Renal cortical epithelial cell (primary cell): ENCODE data around the gene TMEM190. TPM values are rescaled to one million over a fixed set of nuclear protein-coding genes. Genes with fewer than 3 reads are reported as not detected.
"Not testable (repeated sequence)": the region's sequence is repeated elsewhere in the genome, so short reads cannot be mapped to it uniquely, and the experiment has no call there.

Experiments
- DNase-seq: peaks from one replicate; pipeline ENCODE4 v3.0.0-alpha.2; 2011; ENCODE audit warnings: low read depth
- total RNA-seq: library from RNA; depleted of rRNA; stranded (reverse); fragments of >200 nt; gene quantifications from 2 replicates; pipeline ENCODE4 v1.2.3, GENCODE V29; 2014

TMEM190 gene
- total RNA-seq, 1 donor from 2014 or later = not detected

GRCh38 chr19:55390461-55390880 is 13.8 kb downstream of the TMEM190 start:
- DNase-seq = no peak

GRCh38 chr19:55391191-55391670 is 14.6 kb downstream of the TMEM190 start:
- no peak for DNase-seq

- DNase-seq = no peak
Measured at GRCh38 chr19:55391702-55392615, 15.3 kb downstream of the TMEM190 start.

GRCh38 chr19:55392820-55393761 is 16.5 kb downstream of the TMEM190 start:
- DNase-seq = no peak

- no peak for DNase-seq
Measured at GRCh38 chr19:55398200-55398925, 21.7 kb downstream of the TMEM190 start.

- DNase-seq = no peak
Measured at GRCh38 chr19:55400281-55401087, 23.9 kb downstream of the TMEM190 start.

- not testable (repeated sequence) for DNase-seq
Measured at GRCh38 chr19:55401390-55401789, 24.8 kb downstream of the TMEM190 start.

- no peak for DNase-seq
Measured at GRCh38 chr19:55402509-55402908, 25.9 kb downstream of the TMEM190 start.

GRCh38 chr19:55405638-55406037 is 29.0 kb downstream of the TMEM190 start:
- no peak for DNase-seq

- DNase-seq = no peak
Measured at GRCh38 chr19:55406091-55406825, 29.6 kb downstream of the TMEM190 start.

GRCh38 chr19:55406826-55407549 is 30.4 kb downstream of the TMEM190 start:
- no peak for DNase-seq

GRCh38 chr19:55407550-55407799 is 30.8 kb downstream of the TMEM190 start, which contains the start of gene UBE2S:
Gene UBE2S (minus strand): TSS chr19:55407788. CDS start chr19:55407589, 199 bp downstream.
- not testable (repeated sequence) for DNase-seq

GRCh38 chr19:55407800-55408532 is 31.3 kb downstream of the TMEM190 start:
- peak; percentile 97 for DNase-seq

- no peak for DNase-seq
Measured at GRCh38 chr19:55408533-55408872, 31.9 kb downstream of the TMEM190 start.

- DNase-seq = not testable (repeated sequence)
Measured at GRCh38 chr19:55409179-55409578, 32.6 kb downstream of the TMEM190 start.

GRCh38 chr19:55410168-55410567 is 33.5 kb downstream of the TMEM190 start:
- no peak for DNase-seq

- peak; percentile 74 for DNase-seq
Measured at GRCh38 chr19:55418185-55418584, 41.6 kb downstream of the TMEM190 start.

- no peak for DNase-seq
Measured at GRCh38 chr19:55419103-55419502, 42.5 kb downstream of the TMEM190 start.
